ENCODE data around the gene PTPRG.

GRCh38 chr3:62249484-62249776 lies 688.1 kb downstream of the PTPRG start:
- no peak for TF ChIP-seq EP300 (IDR thresholded peaks at IDR 0.05)
- TF ChIP-seq CTCF (IDR thresholded peaks at IDR 0.05) = no peak
- no peak for TF ChIP-seq POLR2AphosphoS5 (IDR thresholded peaks at IDR 0.05)
- TF ChIP-seq POLR2A (IDR thresholded peaks at IDR 0.05) = no peak

All from suprapubic skin (tissue), 4 donors.